ENCODE results near the gene CALML5. TPM values are rescaled to one million over a fixed set of nuclear protein-coding genes. Genes with fewer than 3 reads are reported as not detected.

Gene CALML5
- total RNA-seq, 1 experiment from 2014 or later: not detected

- no peak for DNase-seq (ENCODE audit: low read depth, low spot score)
- Histone ChIP-seq H3K4me3 (replicated peaks in 1 of 2; ENCODE audit: low read depth in 1 of 2, low read length in 2 of 2) (no peak overlapping the region), H4K20me1 (ENCODE audit: insufficient read depth) (no peaks in the 10 kb centered on the region), H3K9me2 (ENCODE audit: insufficient read depth) (no peaks in the 10 kb centered on the region), H2AFZ (ENCODE audit: low read depth, low read length, poor library complexity, severe bottlenecking) (no peak overlapping the region), H3K27me3 (ENCODE audit: insufficient read depth, low read length) (no peaks in the 10 kb centered on the region), H3K9ac (ENCODE audit: low read length) (no peak overlapping the region), H3K9me3 (ENCODE audit: control insufficient read depth in 1 of 2, insufficient read depth in 1 of 2, low read depth in 1 of 2, low read length in 2 of 2) (peaks cover 0 to 6% of the 10 kb centered on the region in 2 experiments; a peak in 2 of 4 replicates), H3K4me1 (ENCODE audit: control insufficient read depth in 1 of 2, insufficient read depth in 2 of 2, low read length in 2 of 2) (peaks cover 5 to 20% of the 10 kb centered on the region in 2 experiments), H3K36me3 (ENCODE audit: control insufficient read depth in 1 of 2, insufficient read depth in 2 of 2, low read length in 2 of 2) (no peaks in the 10 kb centered on the region), H3K4me2 (ENCODE audit: low read length) (peak overlapping the region; percentile 26; the same call in 1 of the 2 replicates), H3K79me2 (ENCODE audit: insufficient read depth, low read length) (no peaks in the 10 kb centered on the region), H3K27ac (ENCODE audit: low read depth, low read length) (no peak overlapping the region)
- RAD21 ChIA-PET (ENCODE audit: low non-redundant PET in 1 of 2, low total read pairs in 2 of 2, uncharacterized antibody in 2 of 2, unreplicated experiment in 2 of 2): no interaction called here
- ATAC-seq: no peak
- no TSS peak for BruUV-seq (replicated peaks)
- POLR2A ChIA-PET: no interaction called here
- TF ChIP-seq YY1 (IDR thresholded peaks at IDR 0.05; ENCODE audit: extremely low read depth, insufficient replicate concordance, low read depth, low read length) (no peak), CTCF (IDR thresholded peaks at IDR 0.05 in 2 of 3, conservative IDR thresholded peaks at IDR 0.05 in 1 of 3; ENCODE audit: borderline replicate concordance in 1 of 3, insufficient read depth in 1 of 3, low read depth in 2 of 3, low read length in 2 of 3) (no peak), FOSL1 (IDR thresholded peaks at IDR 0.05; ENCODE audit: low read depth) (peak; percentile 26), SP1 (IDR thresholded peaks at IDR 0.05; ENCODE audit: low read depth) (0 out of 2 replicates have a peak, but pooled peaks have one; percentile 26), EGR1 (IDR thresholded peaks at IDR 0.05; ENCODE audit: low read depth) (no peak), REST (IDR thresholded peaks at IDR 0.05; ENCODE audit: low read depth) (no peak), MAX (IDR thresholded peaks at IDR 0.05) (no peak), SRF (IDR thresholded peaks at IDR 0.05; ENCODE audit: low read depth) (no peak), EZH2 (IDR thresholded peaks at IDR 0.05) (no peak), ZBTB33 (IDR thresholded peaks at IDR 0.05; ENCODE audit: extremely low read depth, insufficient replicate concordance, low read length) (no peak), ELF1 (IDR thresholded peaks at IDR 0.05; ENCODE audit: borderline replicate concordance, low read depth) (no peak), SIN3A (IDR thresholded peaks at IDR 0.05; ENCODE audit: low read depth) (no peak), RAD21 (IDR thresholded peaks at IDR 0.05; ENCODE audit: low read depth) (peak; percentile 6; the same call in 1 of the 2 replicates), ZNF274 (IDR thresholded peaks at IDR 0.05; ENCODE audit: low read depth, low read length) (no peak), POLR2AphosphoS5 (IDR thresholded peaks at IDR 0.05; ENCODE audit: low read depth, low read length) (no peak), JUND (IDR thresholded peaks at IDR 0.05) (no peak; the same call in 1 of the 2 replicates), CBX3 (IDR thresholded peaks at IDR 0.05; ENCODE audit: low read depth) (no peak), ZFX (IDR thresholded peaks at IDR 0.05) (no peak), TCF7L2 (IDR thresholded peaks at IDR 0.05; ENCODE audit: borderline replicate concordance, extremely low read depth, insufficient read depth, insufficient read length) (no peak), POLR2A (IDR thresholded peaks at IDR 0.05; ENCODE audit: borderline replicate concordance, extremely low read depth, insufficient read depth, insufficient read length) (no peak), CEBPB (IDR thresholded peaks at IDR 0.05; ENCODE audit: low read depth) (no peak)
- CTCF ChIA-PET: no interaction called here
- intact Hi-C loops (cut with micrococcal nuclease): no loop called here
Measured at GRCh38 chr10:5538446-5538845, 39.1 kb upstream of the CALML5 start.

All from HCT116 (cell line).